ENCODE measurements around the gene FSTL4.

FSTL4 gene

GRCh38 chr5:133423618-133424282 lies 188.6 kb downstream of the FSTL4 start:
- peak; percentile 46 for DNase-seq

GRCh38 chr5:133423011-133423617 lies 189.2 kb downstream of the FSTL4 start:
- DNase-seq = no peak

GRCh38 chr5:133421806-133422205 lies 190.5 kb downstream of the FSTL4 start:
- DNase-seq = no peak

DNA sequence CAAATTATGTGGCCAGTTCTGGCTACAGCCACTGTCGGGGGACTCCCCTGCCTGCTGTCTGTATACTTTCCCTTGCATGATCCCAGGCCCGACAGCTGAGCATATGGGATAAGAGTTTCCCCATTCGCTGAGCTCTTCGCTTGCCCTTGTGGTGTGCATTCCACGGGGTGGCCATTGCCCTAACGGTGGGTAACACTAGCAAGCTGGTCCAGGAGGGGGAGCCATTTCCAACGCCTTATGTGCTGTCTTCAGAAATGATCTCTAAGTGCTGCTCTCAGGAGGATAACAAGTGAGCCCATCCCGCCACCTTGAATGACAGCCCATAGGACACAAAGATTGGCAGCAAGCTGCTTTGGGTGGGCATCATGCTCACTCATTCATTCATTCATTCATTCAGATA lies 190.9 kb downstream of the FSTL4 start:
- peak; percentile 59 for DNase-seq

DNA sequence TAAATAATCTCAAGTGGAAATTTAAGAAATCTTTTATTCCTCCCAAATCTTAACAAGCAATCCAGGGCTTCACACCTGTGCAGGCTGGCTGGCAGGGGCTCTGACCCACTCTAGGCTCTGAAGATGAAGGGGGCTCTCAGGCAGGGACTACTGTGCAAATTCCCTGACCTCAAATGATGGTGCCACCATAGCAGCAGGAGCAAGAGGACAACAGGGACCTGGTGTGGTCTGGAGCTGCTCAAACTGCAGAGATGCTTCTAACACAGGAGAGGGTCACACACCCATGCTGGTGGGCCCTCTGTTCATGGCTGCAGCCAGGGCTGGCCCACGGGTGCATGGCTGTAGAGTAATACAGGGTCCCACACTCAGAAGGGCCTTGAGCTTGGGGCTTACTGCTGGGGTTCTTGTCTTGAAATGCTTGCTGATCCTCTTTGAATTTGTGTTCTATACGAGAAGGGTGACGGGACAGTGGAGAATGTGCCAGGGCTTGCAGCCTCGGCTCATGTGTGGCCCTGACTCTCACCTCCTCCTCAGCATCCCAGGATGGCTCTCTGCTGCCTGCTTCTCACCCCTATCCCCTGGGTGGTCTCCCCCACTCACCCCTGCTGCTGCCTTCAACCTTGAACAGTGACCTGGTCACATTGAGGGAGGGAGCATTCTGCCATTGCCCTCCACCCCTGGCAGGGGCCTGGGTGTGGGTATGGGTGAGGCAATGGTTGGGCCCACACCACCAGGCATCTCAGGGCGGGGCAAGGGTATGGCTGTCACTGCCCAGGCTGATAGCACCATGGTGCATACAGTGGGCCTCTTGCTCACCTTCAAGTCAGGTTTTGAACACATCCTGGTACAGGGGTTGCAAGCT lies 191.7 kb downstream of the FSTL4 start:
- no peak for DNase-seq

DNA sequence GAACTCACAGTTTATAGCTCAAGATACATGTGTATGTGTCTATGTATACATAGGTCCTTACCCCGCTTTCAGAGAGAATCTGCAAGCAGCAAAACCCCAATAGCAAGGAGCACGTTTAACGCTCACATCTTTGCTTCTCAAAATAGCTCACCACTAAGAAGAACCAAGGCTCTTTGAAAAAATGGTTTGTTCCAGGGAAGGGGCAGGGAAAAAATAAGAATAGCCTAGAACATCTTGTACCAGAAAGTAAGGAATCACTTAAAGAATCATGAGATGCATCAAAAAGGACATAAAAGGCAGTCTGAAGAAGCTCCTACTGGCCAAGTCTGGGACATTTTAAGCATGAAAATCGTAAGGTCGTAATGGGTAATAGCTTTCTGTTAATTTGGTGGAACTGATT lies 196.4 kb downstream of the FSTL4 start:
- no peak for DNase-seq

GRCh38 chr5:133415506-133415905 lies 196.8 kb downstream of the FSTL4 start:
- no peak for DNase-seq

DNA sequence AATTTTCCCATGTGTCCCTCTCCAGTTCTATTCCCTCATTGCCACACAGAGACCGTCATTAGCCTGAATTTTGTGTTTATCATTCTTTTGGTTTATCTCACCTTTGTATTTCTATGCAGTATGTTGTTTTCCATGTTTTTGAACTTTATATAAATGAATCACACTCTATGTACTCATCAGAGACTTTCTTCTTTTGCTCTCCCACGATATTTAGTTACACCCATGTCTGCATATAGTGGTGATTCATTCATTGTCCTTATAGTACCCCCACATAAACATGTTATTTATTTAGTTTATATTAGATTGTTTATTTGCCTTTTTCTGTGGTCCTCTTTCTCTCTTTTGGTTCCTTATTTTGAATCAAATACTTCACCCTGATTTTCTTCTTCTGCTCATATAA lies 199.7 kb downstream of the FSTL4 start:
- DNase-seq = no peak

DNA sequence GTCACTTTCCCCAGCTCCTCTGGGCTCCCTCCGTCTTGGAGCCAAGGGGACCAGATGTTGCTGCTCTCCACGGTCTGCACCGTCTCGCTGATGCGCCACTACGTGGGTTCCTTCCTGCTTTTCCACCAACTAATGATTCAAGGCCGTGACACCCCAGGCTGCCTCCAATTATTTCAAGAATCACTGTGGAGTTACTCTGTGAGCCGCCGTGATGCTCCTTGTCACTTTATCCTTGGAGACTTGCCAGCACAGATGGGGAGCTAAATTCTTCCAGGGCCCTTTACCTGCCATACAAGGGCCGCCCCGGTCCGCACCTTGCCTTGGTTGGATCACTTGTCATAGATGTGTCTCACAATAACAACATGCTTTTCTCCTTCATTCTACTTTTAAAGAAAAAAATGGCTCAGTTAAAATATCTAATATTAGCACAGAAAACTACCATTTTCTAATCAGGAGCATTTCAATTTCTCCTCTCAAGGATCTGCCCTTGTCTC lies 202.0 kb downstream of the FSTL4 start:
- peak; percentile 55 for DNase-seq

DNA sequence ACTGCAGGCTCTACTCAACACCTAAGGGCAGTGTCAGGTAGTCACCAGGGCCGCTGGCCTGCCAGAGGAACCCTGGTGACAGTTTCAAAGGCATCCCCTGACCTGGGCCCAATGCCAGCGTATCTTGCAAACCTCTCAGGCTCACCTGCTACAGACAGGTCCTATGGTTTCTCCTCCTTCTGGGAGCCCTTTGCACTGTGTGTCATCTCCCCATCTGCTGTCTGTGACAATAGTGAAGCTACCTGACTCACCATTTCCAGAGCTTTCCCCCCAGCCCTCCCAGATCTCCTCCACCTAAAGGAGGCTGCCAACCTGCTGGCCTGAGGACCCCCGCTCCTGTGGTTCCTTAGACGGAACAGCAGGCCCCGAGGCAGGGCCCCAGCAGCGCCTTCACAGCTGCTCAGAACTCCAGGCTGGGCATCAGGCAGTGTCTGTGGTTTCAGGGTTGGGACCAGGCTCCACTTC lies 203.1 kb downstream of the FSTL4 start:
- peak; percentile 49 for DNase-seq

DNA sequence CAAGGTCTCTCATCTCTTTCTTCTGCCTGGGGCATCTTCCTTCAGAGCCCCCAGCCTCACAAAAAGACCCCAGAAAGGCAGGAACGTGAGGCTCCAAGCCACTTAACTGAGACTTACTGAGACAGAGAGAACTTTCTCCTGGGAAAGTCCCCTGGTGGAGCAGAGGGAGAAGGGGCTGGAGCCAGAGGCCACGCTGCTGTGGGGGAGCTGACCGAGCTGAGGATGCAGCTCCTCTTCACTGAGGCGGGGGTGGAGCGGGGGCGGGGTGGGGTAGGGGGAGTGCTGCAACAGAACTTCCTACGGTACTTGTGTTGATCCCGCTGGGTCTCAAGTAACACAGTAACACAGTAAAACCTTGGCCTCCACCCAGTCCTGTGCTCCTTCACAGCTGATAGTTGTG lies 204.0 kb downstream of the FSTL4 start:
- no peak for DNase-seq

DNA sequence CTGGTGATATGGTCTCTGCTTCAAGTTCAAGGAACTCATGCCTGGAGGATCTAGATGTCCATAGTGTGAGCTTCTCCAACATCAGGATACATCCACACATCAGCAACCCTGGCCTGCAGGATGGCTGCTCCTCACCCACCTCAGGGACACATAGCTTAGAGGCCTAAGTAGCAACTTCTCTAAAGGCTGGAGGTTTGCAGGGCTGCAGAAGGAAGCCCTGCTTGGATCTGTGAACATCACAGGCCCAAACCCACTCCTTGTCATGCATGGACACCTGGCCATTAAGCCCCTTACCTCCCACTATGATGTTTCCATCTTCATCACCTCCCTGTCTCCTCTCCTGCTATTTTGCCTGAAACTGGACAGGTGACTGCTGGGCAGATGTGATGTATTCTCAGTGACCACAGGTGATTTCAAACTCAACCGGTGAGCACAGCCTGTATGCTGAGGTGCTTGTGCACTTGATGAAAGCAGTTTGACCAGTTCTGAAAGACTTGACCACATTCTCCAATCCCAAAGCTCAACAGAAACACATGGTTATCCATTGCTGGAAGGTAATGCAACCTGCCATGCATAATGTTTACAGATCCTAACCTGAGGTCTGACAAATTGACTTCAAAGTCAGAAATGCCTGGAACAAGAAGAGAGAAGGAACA lies 205.2 kb downstream of the FSTL4 start:
- DNase-seq = no peak

DNA sequence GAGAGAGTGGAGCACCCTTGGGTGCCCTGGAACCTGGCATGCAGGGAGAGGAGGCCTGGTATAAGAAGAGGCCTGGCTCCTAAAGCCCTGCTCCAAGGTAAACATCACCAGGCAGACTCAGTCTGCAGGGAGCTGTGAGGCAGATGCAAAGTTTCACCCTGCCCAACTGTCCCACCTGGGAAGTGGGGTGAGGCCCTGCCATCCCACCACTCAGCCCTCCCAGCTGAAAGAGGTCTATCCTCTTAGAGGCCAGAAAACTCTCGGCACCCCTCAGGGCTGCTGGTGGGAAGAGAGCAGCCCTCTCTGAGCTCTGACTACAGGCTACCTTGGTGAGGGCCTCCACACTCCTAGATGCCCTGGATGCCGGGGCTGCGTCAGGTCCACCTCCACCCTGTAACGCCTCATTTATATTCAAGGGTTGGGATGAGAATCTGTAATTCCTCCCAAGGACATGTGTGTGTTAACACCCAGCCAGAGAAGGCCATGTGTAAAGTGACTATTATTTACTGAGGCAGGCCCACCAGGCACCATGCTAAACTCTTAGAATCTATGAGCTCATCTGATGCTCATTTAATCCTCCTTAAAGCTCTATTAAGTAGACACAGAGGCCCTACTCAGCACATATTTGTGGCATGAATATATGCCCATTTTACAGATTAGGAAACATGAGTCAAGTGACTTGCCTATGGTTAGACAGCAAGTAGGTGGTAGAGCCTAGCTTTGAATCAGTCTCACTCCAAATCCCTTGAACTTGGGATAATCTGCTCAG lies 205.9 kb downstream of the FSTL4 start:
- no peak for DNase-seq

- DNase-seq = peak; percentile 54
Measured at GRCh38 chr5:133405275-133406034, 206.9 kb downstream of the FSTL4 start.

DNA sequence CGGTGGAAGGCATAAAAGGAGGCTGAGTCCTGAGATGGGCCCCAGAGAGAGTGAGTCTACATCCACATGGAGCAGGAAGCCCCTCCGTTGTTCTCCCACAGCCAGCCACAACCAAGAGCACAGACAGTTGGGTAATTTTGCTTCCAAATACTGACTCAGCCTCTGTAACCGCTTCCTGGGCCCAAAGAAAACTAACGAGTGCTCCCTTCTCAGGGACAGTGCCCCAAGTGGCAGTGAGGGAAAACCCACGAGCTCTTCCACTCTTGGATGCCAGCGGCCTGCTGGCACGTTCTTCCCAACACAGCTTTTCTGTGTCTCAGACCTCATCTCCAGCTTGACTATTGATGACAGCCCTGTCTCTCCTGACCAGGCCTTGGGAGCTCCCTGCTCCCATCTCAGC lies 207.6 kb downstream of the FSTL4 start:
- peak; percentile 67 for DNase-seq

GRCh38 chr5:133403741-133404364 lies 208.5 kb downstream of the FSTL4 start:
- peak; percentile 95 for DNase-seq

DNA sequence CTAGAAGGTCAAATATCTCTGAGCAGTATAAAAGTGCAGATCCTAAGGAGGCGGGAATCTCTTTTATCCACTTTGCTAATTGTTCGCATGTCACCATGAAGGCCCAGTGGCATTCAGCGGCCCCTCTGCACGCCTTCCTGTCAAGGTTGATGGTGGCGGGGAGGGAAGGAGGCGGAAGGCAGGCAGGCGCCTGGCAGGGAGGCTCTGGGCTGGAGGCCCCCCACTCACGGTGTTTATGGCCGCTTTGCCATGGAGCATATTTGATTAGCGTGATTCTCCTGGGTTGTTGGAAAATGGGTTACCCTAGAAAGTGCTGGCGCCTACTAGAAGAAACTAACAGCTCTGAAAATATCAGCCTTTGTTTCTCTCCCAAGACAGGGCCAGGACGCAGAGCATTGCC lies 209.6 kb downstream of the FSTL4 start:
- DNase-seq = no peak

DNA sequence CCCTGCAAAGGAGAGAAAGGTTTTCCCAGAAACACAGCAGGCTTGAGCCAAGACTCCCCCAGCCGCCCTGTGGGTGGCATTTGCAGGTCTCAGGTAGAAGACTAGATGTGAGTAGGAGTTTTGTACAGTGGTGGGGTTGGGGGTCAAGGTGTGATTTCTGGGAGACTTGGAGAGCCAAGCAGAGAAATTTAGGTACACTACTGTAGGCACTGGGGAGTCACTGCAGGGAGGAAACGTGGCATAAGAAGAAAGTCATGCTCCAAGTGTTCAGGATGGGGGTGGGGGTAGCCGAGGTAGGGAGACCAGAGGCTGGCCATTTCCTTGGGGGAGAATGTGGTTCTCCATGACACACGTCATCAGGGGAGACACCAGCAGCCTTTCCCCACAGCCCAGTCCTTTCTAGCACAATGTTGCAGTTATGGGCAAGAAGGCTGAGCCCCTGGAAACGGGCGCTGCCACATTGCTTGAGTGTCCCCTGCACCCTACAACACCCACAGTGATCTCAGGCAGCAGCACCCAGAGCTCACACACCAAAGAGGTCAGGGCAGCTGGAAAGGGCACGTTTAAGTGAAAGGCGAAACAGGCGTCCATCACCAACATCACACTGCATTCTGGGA lies 210.5 kb downstream of the FSTL4 start:
- no peak for DNase-seq

DNA sequence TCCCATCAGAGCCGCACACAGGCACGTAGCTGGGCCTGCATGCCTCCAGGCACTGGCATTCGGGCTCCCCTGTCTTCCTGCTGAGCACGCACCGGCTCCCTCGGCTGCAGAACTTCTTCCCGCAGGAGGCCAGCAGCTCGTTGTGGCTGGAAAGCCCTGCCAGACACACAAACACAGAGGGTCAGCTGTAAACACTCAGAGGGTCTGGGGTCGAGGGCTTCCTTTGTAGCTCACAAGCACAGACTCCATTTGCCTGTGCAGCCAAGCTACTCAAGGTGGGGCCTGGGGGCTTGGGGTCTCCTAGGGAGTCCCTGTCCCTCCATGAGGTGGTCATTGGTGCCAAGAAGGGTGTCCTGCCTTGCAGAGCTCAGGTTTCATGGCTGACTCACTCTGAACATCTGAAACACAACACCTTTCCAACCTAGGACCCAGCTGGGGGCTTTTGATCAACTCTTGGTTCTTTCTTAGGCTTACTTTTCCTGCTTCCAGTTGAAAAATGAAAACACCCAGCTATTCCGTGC lies 211.4 kb downstream of the FSTL4 start:
- DNase-seq = peak; percentile 40

GRCh38 chr5:133400120-133400519 lies 212.2 kb downstream of the FSTL4 start:
- DNase-seq = no peak

Measured in NCI-H69 (cell line).